GM10266 (cell line): ENCODE measurements around the gene USP21.

Source experiments
- DNase-seq: peaks from one replicate; pipeline ENCODE4 v3.0.0; 2012; ENCODE audit errors: extremely low spot score
- CTCF ChIP-seq: IDR thresholded peaks from 2 replicates; pipeline ENCODE4 v1.5.1; 2012; ENCODE audit warnings: mild to moderate bottlenecking, low read depth; ENCODE audit not compliant: control insufficient read depth, insufficient read depth; ENCODE audit errors: missing control alignments

USP21 gene

DNA sequence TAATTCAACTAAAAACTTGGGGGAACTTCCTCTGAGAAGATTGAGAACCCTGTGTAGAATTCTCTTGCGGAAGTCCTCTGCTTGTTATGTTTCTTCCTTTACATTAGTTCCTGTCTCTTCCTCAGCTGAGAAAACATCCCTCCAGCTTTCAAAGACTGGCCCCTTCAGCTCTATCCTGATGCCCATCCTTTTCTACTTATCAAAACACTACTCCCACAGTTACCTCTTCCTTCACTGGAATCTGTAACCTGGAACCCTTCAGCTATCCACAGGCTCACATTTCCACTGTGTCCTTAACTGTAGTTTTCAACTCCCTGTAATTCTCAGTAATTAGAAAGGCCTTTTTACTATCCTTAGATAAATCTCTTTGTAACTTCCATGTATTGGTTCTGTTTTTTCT, 20.9 kb upstream of the USP21 start:
- no peak for DNase-seq
- no peak for TF ChIP-seq CTCF

GRCh38 chr1:161139766-161140165, 19.5 kb upstream of the USP21 start:
- TF ChIP-seq CTCF, result peak; percentile 25
- DNase-seq, result peak; percentile 68

- DNase-seq, result no peak
- no peak for TF ChIP-seq CTCF
These were observed 18.4 kb upstream of the USP21 start for GRCh38 chr1:161140755-161141400.

DNA sequence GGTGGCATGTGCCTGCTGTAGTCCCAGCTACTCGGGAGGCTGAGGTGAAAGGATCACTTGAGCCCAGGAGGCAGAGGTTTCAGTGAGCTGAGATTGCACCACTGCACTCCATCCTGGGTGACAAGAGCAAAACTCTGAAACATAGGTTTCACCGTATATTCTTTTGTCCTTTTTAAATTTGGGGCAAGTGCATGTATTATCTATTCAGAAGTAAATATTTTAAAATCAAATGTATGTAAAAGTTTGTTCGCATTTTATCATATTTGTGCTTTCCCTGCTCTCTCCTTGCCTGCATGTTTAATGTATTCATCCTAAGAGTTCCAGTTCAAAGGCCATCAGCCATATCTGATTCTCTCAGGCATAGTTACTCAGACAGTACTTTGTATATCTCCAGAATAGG, 13.5 kb upstream of the USP21 start:
- no peak for DNase-seq
- TF ChIP-seq CTCF, result no peak

GRCh38 chr1:161153176-161153575, 6.1 kb upstream of the USP21 start:
- no peak for TF ChIP-seq CTCF
- DNase-seq, result no peak

DNA sequence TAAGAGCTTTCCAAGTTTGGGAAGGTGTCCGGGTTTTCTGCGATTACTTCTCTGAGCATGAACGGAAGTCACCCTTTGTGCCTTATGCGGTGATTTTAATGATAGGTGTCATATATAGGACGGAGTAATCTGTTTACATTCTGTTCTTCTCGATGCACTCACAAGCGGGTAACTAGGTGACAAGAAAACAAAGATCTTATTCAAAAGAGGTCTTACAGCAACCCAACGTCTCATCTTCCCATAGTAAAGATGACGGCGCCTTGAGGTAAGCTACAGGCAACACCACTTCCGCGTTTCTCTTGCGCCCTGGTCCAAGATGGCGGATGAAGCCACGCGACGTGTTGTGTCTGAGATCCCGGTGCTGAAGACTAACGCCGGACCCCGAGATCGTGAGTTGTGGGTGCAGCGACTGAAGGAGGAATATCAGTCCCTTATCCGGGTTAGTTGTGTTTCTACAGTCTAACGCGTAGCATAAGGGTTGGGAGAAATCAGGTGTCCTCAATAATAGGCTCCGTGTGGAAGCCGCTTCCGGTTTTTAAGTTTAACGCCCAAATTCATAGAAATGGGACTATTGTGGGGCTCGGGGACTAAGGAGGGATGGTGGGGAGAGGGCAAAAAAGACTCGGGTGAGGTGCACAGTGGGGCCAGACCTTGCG, 5.5 kb upstream of the USP21 start, which contains the start of gene UFC1:
UFC1 (plus strand) TSS at position 297 of the 656 bp plus-strand sequence; CDS start at position 317, 20 bp downstream.
- peak; percentile 89 for DNase-seq
- no peak for TF ChIP-seq CTCF

- no peak for DNase-seq
- no peak for TF ChIP-seq CTCF
These were observed 1.4 kb upstream of the USP21 start for GRCh38 chr1:161157867-161158266.
